ENCODE results near the gene CAPZB. TPM values are rescaled to one million over a fixed set of nuclear protein-coding genes. Genes with fewer than 3 reads are reported as not detected.

Gene CAPZB
- total and polyA plus RNA-seq, 2 donors (not counting 3 experiments of a cell fraction or from before 2014, with no cell fraction given) = 196 to 347 TPM

DNA sequence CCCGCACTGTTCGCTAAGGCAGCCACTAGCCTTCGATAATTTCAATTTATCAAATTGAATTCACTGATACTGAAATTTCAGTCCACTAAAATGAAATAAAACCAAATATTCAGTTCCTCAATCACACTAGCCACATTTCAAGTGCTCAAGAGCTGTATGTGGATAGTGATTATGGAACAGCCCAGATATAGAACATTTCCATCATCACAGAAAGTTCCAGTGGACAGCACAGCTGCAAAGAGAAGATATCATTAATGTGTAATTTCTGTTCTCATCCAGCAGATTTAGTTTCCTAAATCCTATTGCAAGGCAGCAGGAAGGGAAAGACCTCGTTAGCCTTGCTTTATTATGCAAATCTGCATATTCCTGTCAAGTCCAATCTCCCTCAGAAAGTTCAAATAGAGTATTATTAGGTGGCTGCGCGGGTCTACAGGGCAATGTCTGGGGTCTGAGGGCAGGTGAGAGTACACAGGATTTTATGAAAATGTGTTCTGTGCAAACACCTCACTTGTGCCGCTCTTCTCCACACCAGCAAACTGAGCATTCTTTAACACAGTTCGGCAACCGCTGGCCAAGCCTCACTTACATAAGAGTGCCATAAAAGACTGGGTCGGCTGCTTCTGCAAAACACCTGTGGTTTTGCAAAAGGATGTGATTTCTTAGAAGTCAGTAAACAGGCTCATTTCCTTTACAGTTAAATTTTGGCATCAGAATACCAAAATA, 22.4 kb downstream of the CAPZB start:
- BruUV-seq (replicated peaks) = no TSS peak
- ChIA-PET CTCF (no interaction called here), POLR2A (no interaction called here)
- no peak for TF ChIP-seq GATA2 (IDR thresholded peaks at IDR 0.05; ENCODE audit: insufficient read depth, insufficient read length, low read depth, low read length)
- TF ChIP-seq EZH2 (IDR thresholded peaks at IDR 0.05; ENCODE audit: borderline replicate concordance, low read depth, low read length, severe bottlenecking) = no peak
- no peak for TF ChIP-seq FOS (IDR thresholded peaks at IDR 0.05; ENCODE audit: borderline replicate concordance, insufficient read depth, low read length)
- TF ChIP-seq MYC (IDR thresholded peaks at IDR 0.05; ENCODE audit: low read depth, low read length) = no peak
- no peak for TF ChIP-seq POLR2AphosphoS5 (IDR thresholded peaks at IDR 0.05; ENCODE audit: insufficient read depth, low read depth, low read length)
- TF ChIP-seq JUN (IDR thresholded peaks at IDR 0.05; ENCODE audit: borderline replicate concordance, insufficient read depth, insufficient read length, low read depth) = no peak
- no peak for TF ChIP-seq MAX (IDR thresholded peaks at IDR 0.05; ENCODE audit: insufficient read depth, insufficient read length)
- TF ChIP-seq POLR2A (IDR thresholded peaks at IDR 0.05; ENCODE audit: low read depth, low read length) = no peak
- TF ChIP-seq, protein P1, sequence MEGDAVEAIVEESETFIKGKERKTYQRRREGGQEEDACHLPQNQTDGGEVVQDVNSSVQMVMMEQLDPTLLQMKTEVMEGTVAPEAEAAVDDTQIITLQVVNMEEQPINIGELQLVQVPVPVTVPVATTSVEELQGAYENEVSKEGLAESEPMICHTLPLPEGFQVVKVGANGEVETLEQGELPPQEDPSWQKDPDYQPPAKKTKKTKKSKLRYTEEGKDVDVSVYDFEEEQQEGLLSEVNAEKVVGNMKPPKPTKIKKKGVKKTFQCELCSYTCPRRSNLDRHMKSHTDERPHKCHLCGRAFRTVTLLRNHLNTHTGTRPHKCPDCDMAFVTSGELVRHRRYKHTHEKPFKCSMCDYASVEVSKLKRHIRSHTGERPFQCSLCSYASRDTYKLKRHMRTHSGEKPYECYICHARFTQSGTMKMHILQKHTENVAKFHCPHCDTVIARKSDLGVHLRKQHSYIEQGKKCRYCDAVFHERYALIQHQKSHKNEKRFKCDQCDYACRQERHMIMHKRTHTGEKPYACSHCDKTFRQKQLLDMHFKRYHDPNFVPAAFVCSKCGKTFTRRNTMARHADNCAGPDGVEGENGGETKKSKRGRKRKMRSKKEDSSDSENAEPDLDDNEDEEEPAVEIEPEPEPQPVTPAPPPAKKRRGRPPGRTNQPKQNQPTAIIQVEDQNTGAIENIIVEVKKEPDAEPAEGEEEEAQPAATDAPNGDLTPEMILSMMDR (IDR thresholded peaks at IDR 0.05; ENCODE audit: extremely low read depth in 1 of 2, insufficient read depth in 1 of 2, low read depth in 1 of 2, low read length in 2 of 2) = no peak
- no peak overlapping the region for H2AFZ ChIP-seq (ENCODE audit: low read depth, low read length)
- H3K9me3 ChIP-seq (replicated peaks; ENCODE audit: control insufficient read depth, insufficient read depth, low read length) = no peaks in the 10 kb centered on the region
- H3K79me2 ChIP-seq (ENCODE audit: control insufficient read depth, insufficient read depth, low read length) = peaks cover 84% of the 10 kb centered on the region
- H3K9me1 ChIP-seq (replicated peaks; ENCODE audit: control insufficient read depth, extremely low read depth, insufficient read depth, low read length) = no peaks in the 10 kb centered on the region
- peaks cover 2 to 4% of the 10 kb centered on the region in 2 experiments for H3K36me3 ChIP-seq (ENCODE audit: control insufficient read depth in 2 of 2, extremely low read depth in 1 of 2, insufficient read depth in 2 of 2, low read length in 2 of 2)
- dilution Hi-C loops (cut with MboI; ENCODE audit: extremely low pct_ligation_motif_present, low sequenced_read_pairs) (no loop called here), intact Hi-C loops (cut with micrococcal nuclease) (no loop called here)
- peaks cover 11% of the 10 kb centered on the region for H4K20me1 ChIP-seq (replicated peaks; ENCODE audit: control insufficient read depth, extremely low read depth, insufficient read depth, low read length)
- no peak overlapping the region for H3K27ac ChIP-seq (ENCODE audit: insufficient read depth, low read depth, low read length)
- no peak overlapping the region for H3K4me3 ChIP-seq (replicated peaks in 1 of 3; ENCODE audit: insufficient read depth in 1 of 3, low read depth in 1 of 3, low read length in 3 of 3)
- peaks cover 14% of the 10 kb centered on the region for H3K4me1 ChIP-seq (ENCODE audit: control insufficient read depth, extremely low read depth, insufficient read depth, low read length)
- H3K9ac ChIP-seq (replicated peaks; ENCODE audit: extremely low read depth, insufficient read depth, low read length) = no peak overlapping the region
- H3K27me3 ChIP-seq (ENCODE audit: control insufficient read depth in 2 of 2, insufficient read depth in 2 of 2, low read length in 2 of 2) = no peaks in the 10 kb centered on the region
- no peak overlapping the region for H3K4me2 ChIP-seq (ENCODE audit: insufficient read depth, low read length)
- no peak for DNase-seq (ENCODE audit: low read depth, low spot score)
- peak; percentile 15 for FAIRE-seq
